Esophagus squamous epithelium (tissue), 4 donors: ENCODE data around the gene CES1.

ENCODE experiments used
- CTCF ChIP-seq, 6 experiments: fragments of 450-650 bp in 4 of 6; fragments of 200-600 bp in 2 of 6; sonication (generic) in 2 of 6; IDR thresholded peaks; one replicate each; pipeline ENCODE4 v1.5.1; 2016 to 2019; ENCODE audit warnings: antibody characterized with exemption in 6 of 6, mild to moderate bottlenecking in 4 of 6, moderate library complexity in 4 of 6
- POLR2A ChIP-seq, 4 donors: fragments of 450-650 bp; IDR thresholded peaks; one replicate each; pipeline ENCODE4 v1.6.1; 2017; ENCODE audit warnings: antibody characterized with exemption in 4 of 4, mild to moderate bottlenecking in 4 of 4, moderate library complexity in 3 of 4

- TF ChIP-seq CTCF (IDR thresholded peaks at IDR 0.05) (peak in 1 of 6 experiments; percentile 5), POLR2A (IDR thresholded peaks at IDR 0.05) (no peak)
Observed at GRCh38 chr16:55856950-55857349, 24.1 kb upstream of the CES1 start.
